HCT116 (cell line): Measurements from ENCODE around the gene PHF21B. TPM values are rescaled to one million over a fixed set of nuclear protein-coding genes. Genes with fewer than 3 reads are reported as not detected.

Source experiments
- ATAC-seq: fragments of 200-7000 bp; cut with Tn5 transposase; 2 replicates; pipeline ENCODE4 v1.9.1; 2020; ENCODE audit warnings: mild to moderate bottlenecking, moderate library complexity
- BruUV-seq: library from RNA; stranded (reverse); fragments of 400-500 nt; replicated peaks from 2 replicates; lab custom pipeline; 2021; lab: Mats Ljungman, UMichigan
- CTCF ChIA-PET: fragments of 300-600 bp; sonication (Branson Sonifier 250); formaldehyde crosslinking; loops from one replicate; lab custom pipeline; 2021; ENCODE audit warnings: antibody characterized with exemption; lab: Charles Lee
- POLR2A ChIA-PET: fragments of 300-600, 350-600 bp; sonication (Branson Sonifier 250); formaldehyde crosslinking; loops from one replicate; lab custom pipeline; 2021; ENCODE audit warnings: antibody characterized with exemption; lab: Charles Lee
- RAD21 ChIA-PET, 2 experiments: fragments of 300-600 bp; sonication (Branson Sonifier 250); formaldehyde crosslinking; loops; one replicate each; lab custom pipeline; 2023; ENCODE audit warnings: low total read pairs in 2 of 2; ENCODE audit not compliant: uncharacterized antibody in 2 of 2, unreplicated experiment in 2 of 2, low non-redundant PET in 1 of 2; lab: Charles Lee
- DNase-seq: peaks from one replicate; pipeline ENCODE4 v3.0.0-alpha.2; 2010; ENCODE audit warnings: low read depth, low spot score
- H2AFZ ChIP-seq: fragments of 200-600 bp; shearing (Covaris generic), sonication (generic); 2 replicates; pipeline ENCODE4 v1.6.1; 2017; ENCODE audit warnings: low read depth, mixed run types, mixed read lengths, antibody characterized with exemption, low read length; ENCODE audit not compliant: poor library complexity, severe bottlenecking
- H3K27ac ChIP-seq: 2 replicates; pipeline ENCODE4 v1.5.1; 2012; ENCODE audit warnings: low read depth, low read length
- H3K27me3 ChIP-seq: fragments of 200-600 bp; sonication (generic); 2 replicates; pipeline ENCODE4 v1.6.1; 2016; ENCODE audit warnings: mixed run types, low read length, mixed read lengths; ENCODE audit not compliant: insufficient read depth
- H3K36me3 ChIP-seq, 2 experiments: fragments of 200-500 bp in 1 of 2; fragments of 200-600 bp in 1 of 2; sonication (Bioruptor generic) in 1 of 2; sonication (generic) in 1 of 2; 2 replicates each; pipeline versions ENCODE4 v1.5.1 to v1.6.1; 2014 to 2016; ENCODE audit warnings: low read length in 2 of 2, inconsistent platforms in 1 of 2, mixed read lengths in 1 of 2, mixed run types in 1 of 2; ENCODE audit not compliant: insufficient read depth in 2 of 2, control insufficient read depth in 1 of 2
- H3K4me1 ChIP-seq, 2 experiments: fragments of 200-600 bp in 1 of 2; sonication (generic) in 1 of 2; 2 replicates each; pipeline versions ENCODE4 v1.5.1 to v1.6.1; 2012 to 2017; ENCODE audit warnings: low read length in 2 of 2, inconsistent platforms in 1 of 2, mild to moderate bottlenecking in 1 of 2, mixed read lengths in 1 of 2, mixed run types in 1 of 2, moderate library complexity in 1 of 2; ENCODE audit not compliant: insufficient read depth in 2 of 2, control insufficient read depth in 1 of 2
- H3K4me2 ChIP-seq: fragments of 200-600 bp; sonication (generic); 2 replicates; pipeline ENCODE4 v1.6.1; 2017; ENCODE audit warnings: mixed run types, low read length, mixed read lengths
- H3K4me3 ChIP-seq, 2 experiments: fragments of 200-600 bp in 1 of 2; sonication (generic) in 1 of 2; replicated peaks in 1 of 2; 2 replicates each; pipeline ENCODE4 v1.5.1; 2011 to 2016; ENCODE audit warnings: low read length in 2 of 2, control low read depth in 1 of 2, low read depth in 1 of 2, mild to moderate bottlenecking in 1 of 2, mixed read lengths in 1 of 2, mixed run types in 1 of 2
- H3K79me2 ChIP-seq: fragments of 200-600 bp; sonication (generic); 2 replicates; pipeline ENCODE4 v1.6.1; 2017; ENCODE audit warnings: mild to moderate bottlenecking, mixed run types, low read length, moderate library complexity, mixed read lengths; ENCODE audit not compliant: insufficient read depth
- H3K9ac ChIP-seq: fragments of 200-600 bp; sonication (generic); 2 replicates; pipeline ENCODE4 v1.6.1; 2016; ENCODE audit warnings: low read length, mixed read lengths
- H3K9me2 ChIP-seq: fragments of 200-600 bp; sonication (generic), shearing (Covaris generic); 2 replicates; pipeline ENCODE4 v1.6.1; 2017; ENCODE audit warnings: mixed run types, mild to moderate bottlenecking, moderate library complexity; ENCODE audit not compliant: insufficient read depth
- H3K9me3 ChIP-seq, 2 experiments: fragments of 200-500 bp in 1 of 2; fragments of 200-600 bp in 1 of 2; sonication (Bioruptor generic) in 1 of 2; sonication (generic) in 1 of 2; 2 replicates each; pipeline ENCODE4 v1.6.1; 2014 to 2017; ENCODE audit warnings: low read length in 2 of 2, mixed read lengths in 2 of 2, inconsistent platforms in 1 of 2, low read depth in 1 of 2, mild to moderate bottlenecking in 1 of 2, mixed run types in 1 of 2, moderate library complexity in 1 of 2; ENCODE audit not compliant: control insufficient read depth in 1 of 2, insufficient read depth in 1 of 2
- H4K20me1 ChIP-seq: fragments of 200-600 bp; sonication (generic), shearing (Covaris generic); 2 replicates; pipeline ENCODE4 v1.6.1; 2017; ENCODE audit warnings: mixed run types, mild to moderate bottlenecking, moderate library complexity; ENCODE audit not compliant: insufficient read depth
- CEBPB ChIP-seq: IDR thresholded peaks from 2 replicates; pipeline ENCODE4 v1.6.1; 2012; ENCODE audit warnings: low read depth
- EGR1 ChIP-seq: IDR thresholded peaks from 2 replicates; pipeline ENCODE4 v1.6.1; 2012; ENCODE audit warnings: low read depth
- ELF1 ChIP-seq: IDR thresholded peaks from 2 replicates; pipeline ENCODE4 v1.6.1; 2012; ENCODE audit warnings: low read depth, borderline replicate concordance
- MAX ChIP-seq: IDR thresholded peaks from 2 replicates; pipeline ENCODE4 v1.6.1; 2012
- POLR2A ChIP-seq: IDR thresholded peaks from 2 replicates; pipeline ENCODE4 v1.7.0; 2011; ENCODE audit warnings: borderline replicate concordance; ENCODE audit not compliant: insufficient read depth, insufficient read length; ENCODE audit errors: extremely low read depth
- SIN3A ChIP-seq: IDR thresholded peaks from 2 replicates; pipeline ENCODE4 v1.6.1; 2012; ENCODE audit warnings: low read depth
- SRF ChIP-seq: IDR thresholded peaks from 2 replicates; pipeline ENCODE4 v1.6.1; 2012; ENCODE audit warnings: low read depth
- TCF7L2 ChIP-seq: IDR thresholded peaks from 2 replicates; pipeline ENCODE4 v1.7.0; 2011; ENCODE audit warnings: borderline replicate concordance, inconsistent platforms; ENCODE audit not compliant: insufficient read depth, insufficient read length; ENCODE audit errors: extremely low read depth
- ZNF274 ChIP-seq: fragments of 200-500 bp; sonication (Bioruptor generic); IDR thresholded peaks from 2 replicates; pipeline ENCODE4 v1.6.1; 2014; ENCODE audit warnings: mild to moderate bottlenecking, low read depth, low read length, inconsistent platforms
- intact Hi-C: fragments of 100-400 bp; cut with micrococcal nuclease; formaldehyde crosslinking; loops from 2 replicates; pipeline ENCODE4 v1.10.0; 2022
- total RNA-seq: library from RNA; stranded (reverse); gene quantifications from one replicate; pipeline ENCODE4 v1.2.1, GENCODE V29; 2021; ENCODE audit not compliant: unreplicated experiment
- TF ChIP-seq, protein P1 (sequence below): IDR thresholded peaks from 2 replicates; pipeline ENCODE4 v1.6.1; 2011; ENCODE audit warnings: mild to moderate bottlenecking, low read length, moderate library complexity; ENCODE audit not compliant: insufficient replicate concordance; ENCODE audit errors: extremely low read depth

Gene PHF21B
- total RNA-seq, 1 experiment from 2014 or later, result not detected

- Histone ChIP-seq H3K79me2 (no peaks in the 10 kb centered on the region), H3K4me3 (no peak overlapping the region), H3K4me1 (no peaks in the 10 kb centered on the region), H3K9me2 (no peaks in the 10 kb centered on the region), H3K9me3 (no peaks in the 10 kb centered on the region), H2AFZ (no peak overlapping the region), H3K36me3 (no peaks in the 10 kb centered on the region)
- DNase-seq, result no peak
- POLR2A ChIA-PET, result no interaction called here
- intact Hi-C loops, result no loop called here
- TF ChIP-seq ELF1 (no peak), POLR2A (no peak), SIN3A (no peak), TCF7L2 (no peak), MAX (no peak), CEBPB (no peak), ZNF274 (no peak), SRF (no peak), EGR1 (no peak)
- TF ChIP-seq, protein P1, sequence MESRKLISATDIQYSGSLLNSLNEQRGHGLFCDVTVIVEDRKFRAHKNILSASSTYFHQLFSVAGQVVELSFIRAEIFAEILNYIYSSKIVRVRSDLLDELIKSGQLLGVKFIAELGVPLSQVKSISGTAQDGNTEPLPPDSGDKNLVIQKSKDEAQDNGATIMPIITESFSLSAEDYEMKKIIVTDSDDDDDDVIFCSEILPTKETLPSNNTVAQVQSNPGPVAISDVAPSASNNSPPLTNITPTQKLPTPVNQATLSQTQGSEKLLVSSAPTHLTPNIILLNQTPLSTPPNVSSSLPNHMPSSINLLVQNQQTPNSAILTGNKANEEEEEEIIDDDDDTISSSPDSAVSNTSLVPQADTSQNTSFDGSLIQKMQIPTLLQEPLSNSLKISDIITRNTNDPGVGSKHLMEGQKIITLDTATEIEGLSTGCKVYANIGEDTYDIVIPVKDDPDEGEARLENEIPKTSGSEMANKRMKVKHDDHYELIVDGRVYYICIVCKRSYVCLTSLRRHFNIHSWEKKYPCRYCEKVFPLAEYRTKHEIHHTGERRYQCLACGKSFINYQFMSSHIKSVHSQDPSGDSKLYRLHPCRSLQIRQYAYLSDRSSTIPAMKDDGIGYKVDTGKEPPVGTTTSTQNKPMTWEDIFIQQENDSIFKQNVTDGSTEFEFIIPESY, result no peak
- TF ChIP-seq, all 23 proteins: peak for 0
- H4K20me1 ChIP-seq, result no peaks in the 10 kb centered on the region
- BruUV-seq, result no TSS peak
- ChIA-PET CTCF (no interaction called here), RAD21 (no interaction called here)
- no peak overlapping the region for H3K27ac ChIP-seq
- H3K27me3 ChIP-seq, result 0 out of 2 replicates have a peak, but pooled peaks cover 4% of the 10 kb centered on the region
- no peak overlapping the region for H3K4me2 ChIP-seq
- H3K9ac ChIP-seq, result no peak overlapping the region
- ATAC-seq, result no peak
Observed at GRCh38 chr22:45006111-45006963, 3.5 kb downstream of the PHF21B start.
